Measurements from ENCODE around the gene MYLK4. TPM values are rescaled to one million over a fixed set of nuclear protein-coding genes. Genes with fewer than 3 reads are reported as not detected.

The MYLK4 gene
- total and polyA plus RNA-seq, 4 donors = 0.27 to 1.6 (median 1.0) TPM

DNA sequence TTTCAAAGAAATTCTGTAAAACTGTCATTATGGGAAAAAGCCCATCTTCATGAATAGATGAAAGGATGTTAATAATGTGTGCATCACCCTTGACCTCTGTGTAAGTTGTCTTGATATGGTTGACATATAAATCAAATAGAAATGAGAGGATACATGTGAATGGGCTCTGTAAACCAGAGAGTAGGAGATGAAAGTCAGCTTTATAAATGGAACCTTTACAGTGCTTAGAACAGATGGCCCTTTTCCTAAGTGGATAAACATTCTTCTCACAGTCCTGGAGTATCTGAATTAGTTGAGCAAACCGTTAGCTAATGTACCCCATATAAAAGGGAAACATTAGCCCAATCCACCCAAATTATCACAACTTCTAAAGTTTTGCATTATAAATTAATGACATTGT lies 57.5 kb downstream of the MYLK4 start:
- Histone ChIP-seq H3K9ac (ENCODE audit: insufficient read depth in 1 of 2, low read length in 2 of 2) (no peak overlapping the region), H3K9me3 (ENCODE audit: control insufficient read depth in 4 of 4, insufficient read depth in 3 of 4, low read length in 3 of 4) (peaks cover 0 to 3% (median 0%) of the 10 kb centered on the region in 4 donors), H3K36me3 (ENCODE audit: control insufficient read depth in 4 of 4, insufficient read depth in 4 of 4, low read length in 4 of 4) (no peaks in the 10 kb centered on the region), H3K4me3 (no peak overlapping the region), H3K4me1 (ENCODE audit: control insufficient read depth in 5 of 5, insufficient read depth in 5 of 5, low read length in 5 of 5) (no peaks in the 10 kb centered on the region), H3K27ac (ENCODE audit: low read depth in 1 of 2, low read length in 1 of 2) (no peak overlapping the region), H3K27me3 (ENCODE audit: control insufficient read depth in 3 of 3, insufficient read depth in 3 of 3, low read length in 2 of 3) (peaks cover 0 to 3% (median 0%) of the 10 kb centered on the region in 3 donors)
- TF ChIP-seq, protein P1, sequence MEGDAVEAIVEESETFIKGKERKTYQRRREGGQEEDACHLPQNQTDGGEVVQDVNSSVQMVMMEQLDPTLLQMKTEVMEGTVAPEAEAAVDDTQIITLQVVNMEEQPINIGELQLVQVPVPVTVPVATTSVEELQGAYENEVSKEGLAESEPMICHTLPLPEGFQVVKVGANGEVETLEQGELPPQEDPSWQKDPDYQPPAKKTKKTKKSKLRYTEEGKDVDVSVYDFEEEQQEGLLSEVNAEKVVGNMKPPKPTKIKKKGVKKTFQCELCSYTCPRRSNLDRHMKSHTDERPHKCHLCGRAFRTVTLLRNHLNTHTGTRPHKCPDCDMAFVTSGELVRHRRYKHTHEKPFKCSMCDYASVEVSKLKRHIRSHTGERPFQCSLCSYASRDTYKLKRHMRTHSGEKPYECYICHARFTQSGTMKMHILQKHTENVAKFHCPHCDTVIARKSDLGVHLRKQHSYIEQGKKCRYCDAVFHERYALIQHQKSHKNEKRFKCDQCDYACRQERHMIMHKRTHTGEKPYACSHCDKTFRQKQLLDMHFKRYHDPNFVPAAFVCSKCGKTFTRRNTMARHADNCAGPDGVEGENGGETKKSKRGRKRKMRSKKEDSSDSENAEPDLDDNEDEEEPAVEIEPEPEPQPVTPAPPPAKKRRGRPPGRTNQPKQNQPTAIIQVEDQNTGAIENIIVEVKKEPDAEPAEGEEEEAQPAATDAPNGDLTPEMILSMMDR (IDR thresholded peaks at IDR 0.05; ENCODE audit: control extremely low read depth, extremely low read depth) = no peak
- ATAC-seq (ENCODE audit: insufficient read depth, low FRiP score) (no peak), DNase-seq (no peak)
- WGBS, 2 donors = 56 to 66% methylated on average over 1 of the region's 1 CpG

DNA sequence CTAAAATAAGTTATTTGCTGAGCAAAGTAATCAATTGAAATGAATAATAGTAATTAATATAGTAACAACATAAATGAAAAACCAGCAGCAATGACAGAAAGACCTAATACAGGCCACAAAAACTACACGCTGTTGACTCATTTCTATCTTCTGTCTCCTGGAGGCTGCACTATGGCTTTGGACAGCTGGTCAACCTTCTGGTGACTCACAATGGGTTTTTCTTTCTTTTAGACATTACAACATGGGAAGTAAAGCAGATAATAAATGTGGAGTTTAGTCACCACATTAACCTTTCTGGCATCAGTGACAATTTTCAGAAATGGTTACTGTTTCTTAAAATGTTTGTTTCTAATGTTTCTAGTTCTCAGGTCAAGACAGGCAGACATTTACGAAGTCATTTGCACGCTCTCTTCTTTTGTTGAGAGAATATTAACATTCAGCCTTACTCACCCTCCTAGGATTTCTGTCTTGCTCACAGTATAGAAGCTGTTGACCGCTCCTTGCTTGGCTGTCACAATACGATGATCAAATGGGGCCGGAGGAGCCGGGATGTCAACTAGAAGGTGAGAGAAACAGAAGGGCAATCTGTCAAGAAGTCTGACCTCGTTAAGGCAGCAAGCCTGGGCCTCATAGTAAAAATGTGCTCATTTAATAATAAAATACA lies 62.2 kb downstream of the MYLK4 start:
- H3K27me3 ChIP-seq (ENCODE audit: control insufficient read depth in 3 of 3, insufficient read depth in 3 of 3, low read length in 2 of 3) = peaks cover 0 to 3% (median 0%) of the 10 kb centered on the region in 3 donors
- peaks cover 0 to 2% (median 0%) of the 10 kb centered on the region in 4 donors for H3K36me3 ChIP-seq (ENCODE audit: control insufficient read depth in 4 of 4, insufficient read depth in 4 of 4, low read length in 4 of 4)
- H3K9ac ChIP-seq (ENCODE audit: insufficient read depth in 1 of 2, low read length in 2 of 2) = no peak overlapping the region
- peaks cover 0 to 2% (median 0%) of the 10 kb centered on the region in 4 donors for H3K9me3 ChIP-seq (ENCODE audit: control insufficient read depth in 4 of 4, insufficient read depth in 3 of 4, low read length in 3 of 4)
- H3K27ac ChIP-seq (ENCODE audit: low read depth in 1 of 2, low read length in 1 of 2) = no peak overlapping the region
- ATAC-seq (ENCODE audit: insufficient read depth, low FRiP score) (no peak), DNase-seq (no peak)
- no peaks in the 10 kb centered on the region for H3K4me1 ChIP-seq (ENCODE audit: control insufficient read depth in 5 of 5, insufficient read depth in 5 of 5, low read length in 5 of 5)
- TF ChIP-seq, protein P1 (IDR thresholded peaks at IDR 0.05; ENCODE audit: control extremely low read depth, extremely low read depth) = no peak
- 93 to 96% methylated on average over 8 of the region's 8 CpGs for WGBS, 2 donors
- H3K4me3 ChIP-seq = no peak overlapping the region

DNA sequence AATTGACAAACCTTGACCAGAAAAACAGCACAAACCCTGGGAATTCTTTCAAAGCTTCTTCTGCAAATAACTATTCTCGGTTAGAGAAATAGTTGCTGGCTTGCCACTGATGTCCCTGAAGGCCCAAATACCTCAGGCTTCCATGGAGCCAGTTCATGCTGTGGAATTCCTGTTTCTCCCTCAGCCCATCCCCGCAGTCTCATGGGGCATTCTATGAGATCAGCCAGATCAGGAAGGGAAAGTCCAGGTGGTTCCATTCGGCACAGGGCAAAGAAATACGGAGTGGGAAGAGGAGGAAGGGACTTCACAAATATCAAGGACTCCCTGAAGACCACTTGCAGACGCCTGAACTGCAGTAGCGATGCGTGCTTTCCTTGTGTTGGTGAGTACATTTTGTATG lies 63.3 kb downstream of the MYLK4 start:
- H3K4me1 ChIP-seq (ENCODE audit: control insufficient read depth in 5 of 5, insufficient read depth in 5 of 5, low read length in 5 of 5) = no peaks in the 10 kb centered on the region
- DNase-seq (no peak), ATAC-seq (ENCODE audit: insufficient read depth, low FRiP score) (no peak)
- H3K27ac ChIP-seq (ENCODE audit: low read depth in 1 of 2, low read length in 1 of 2) = no peak overlapping the region
- TF ChIP-seq, protein P1 (IDR thresholded peaks at IDR 0.05; ENCODE audit: control extremely low read depth, extremely low read depth) = no peak
- H3K9ac ChIP-seq (ENCODE audit: insufficient read depth in 1 of 2, low read length in 2 of 2) = no peak overlapping the region
- H3K36me3 ChIP-seq (ENCODE audit: control insufficient read depth in 4 of 4, insufficient read depth in 4 of 4, low read length in 4 of 4) = peaks cover 0 to 2% (median 0%) of the 10 kb centered on the region in 4 donors
- no peak overlapping the region for H3K4me3 ChIP-seq
- H3K9me3 ChIP-seq (ENCODE audit: control insufficient read depth in 4 of 4, insufficient read depth in 3 of 4, low read length in 3 of 4) = peaks cover 0 to 2% (median 0%) of the 10 kb centered on the region in 4 donors
- WGBS, 2 donors = 72 to 87% methylated on average over 7 of the region's 7 CpGs
- H3K27me3 ChIP-seq (ENCODE audit: control insufficient read depth in 3 of 3, insufficient read depth in 3 of 3, low read length in 2 of 3) = peaks cover 0 to 3% (median 0%) of the 10 kb centered on the region in 3 donors

Data from lung (tissue), 12 donors.